ENCODE results near the gene IL1RL2. TPM values are rescaled to one million over a fixed set of nuclear protein-coding genes. Genes with fewer than 3 reads are reported as not detected.
A peak's percentile ranks its signal among the peaks of the same experiment; 100 is the strongest.

Gene IL1RL2
- total RNA-seq, 1 experiment from 2014 or later = 0.11 TPM

GRCh38 chr2:102190430-102191107 lies 3.7 kb downstream of the IL1RL2 start:
- no peak overlapping the region for H3K4me3 ChIP-seq (ENCODE audit: low read length)
- no peak overlapping the region for H3K9ac ChIP-seq (ENCODE audit: low read length)
- peaks cover 14% of the 10 kb centered on the region for H3K4me1 ChIP-seq (ENCODE audit: insufficient read depth, low read length)
- no peaks in the 10 kb centered on the region for H3K9me3 ChIP-seq (ENCODE audit: low read length)
- POLR2A ChIA-PET (ENCODE audit: unreplicated experiment) = no interaction called here
- no peaks in the 10 kb centered on the region for H3K79me2 ChIP-seq (ENCODE audit: low read length)
- CTCF ChIA-PET = no interaction called here
- ATAC-seq (no peak), DNase-seq (no peak)
- intact Hi-C loops (cut with micrococcal nuclease) = no loop called here
- no peaks in the 10 kb centered on the region for H3K36me3 ChIP-seq (ENCODE audit: low read depth, low read length)
- H3K27me3 ChIP-seq (ENCODE audit: low read length) = no peaks in the 10 kb centered on the region
- no peak overlapping the region for H2AFZ ChIP-seq (ENCODE audit: low read length)
- H3K4me2 ChIP-seq (ENCODE audit: low read length) = no peak overlapping the region
- BruUV-seq (replicated peaks) = no TSS peak
- no peaks in the 10 kb centered on the region for H3F3A ChIP-seq (ENCODE audit: low read length, unreplicated experiment)
- H3K27ac ChIP-seq (ENCODE audit: low read length) = no peak overlapping the region
- H4K20me1 ChIP-seq (ENCODE audit: low read length) = no peaks in the 10 kb centered on the region
- TF ChIP-seq EZH2 (IDR thresholded peaks at IDR 0.05; ENCODE audit: low read length, unreplicated experiment) (no peak), EZH2phosphoT487 (IDR thresholded peaks at IDR 0.05; ENCODE audit: borderline replicate concordance, low read length) (no peak)
- no peaks in the 10 kb centered on the region for H3K9me2 ChIP-seq (replicated peaks; ENCODE audit: low read length)

- DNase-seq (no peak), ATAC-seq (no peak)
- ChIA-PET CTCF (no interaction called here), POLR2A (ENCODE audit: unreplicated experiment) (no interaction called here)
- no peak overlapping the region for H3K4me2 ChIP-seq (ENCODE audit: low read length)
- no peak overlapping the region for H2AFZ ChIP-seq (ENCODE audit: low read length)
- intact Hi-C loops (cut with micrococcal nuclease) = no loop called here
- H4K20me1 ChIP-seq (ENCODE audit: low read length) = no peaks in the 10 kb centered on the region
- H3K79me2 ChIP-seq (ENCODE audit: low read length) = no peaks in the 10 kb centered on the region
- H3K9me3 ChIP-seq (ENCODE audit: low read length) = no peaks in the 10 kb centered on the region
- H3F3A ChIP-seq (ENCODE audit: low read length, unreplicated experiment) = no peaks in the 10 kb centered on the region
- peaks cover 14% of the 10 kb centered on the region for H3K4me1 ChIP-seq (ENCODE audit: insufficient read depth, low read length)
- no peak overlapping the region for H3K27ac ChIP-seq (ENCODE audit: low read length)
- no peaks in the 10 kb centered on the region for H3K27me3 ChIP-seq (ENCODE audit: low read length)
- H3K9me2 ChIP-seq (replicated peaks; ENCODE audit: low read length) = no peaks in the 10 kb centered on the region
- H3K9ac ChIP-seq (ENCODE audit: low read length) = no peak overlapping the region
- BruUV-seq (replicated peaks) = no TSS peak
- TF ChIP-seq CTCF (conservative IDR thresholded peaks at IDR 0.05; ENCODE audit: low read depth, low read length) (no peak), EZH2 (IDR thresholded peaks at IDR 0.05; ENCODE audit: low read length, unreplicated experiment) (no peak), EZH2phosphoT487 (IDR thresholded peaks at IDR 0.05; ENCODE audit: borderline replicate concordance, low read length) (no peak)
- no peak overlapping the region for H3K4me3 ChIP-seq (ENCODE audit: low read length)
- no peaks in the 10 kb centered on the region for H3K36me3 ChIP-seq (ENCODE audit: low read depth, low read length)
Observed at GRCh38 chr2:102191501-102191900, 4.7 kb downstream of the IL1RL2 start.

GRCh38 chr2:102193074-102193473 lies 6.3 kb downstream of the IL1RL2 start:
- Histone ChIP-seq H3F3A (ENCODE audit: low read length, unreplicated experiment) (no peaks in the 10 kb centered on the region), H3K4me2 (ENCODE audit: low read length) (peak overlapping the region; percentile 32), H3K9me2 (replicated peaks; ENCODE audit: low read length) (no peaks in the 10 kb centered on the region), H4K20me1 (ENCODE audit: low read length) (no peaks in the 10 kb centered on the region), H3K4me3 (ENCODE audit: low read length) (no peak overlapping the region), H3K27me3 (ENCODE audit: low read length) (no peaks in the 10 kb centered on the region), H3K9me3 (ENCODE audit: low read length) (no peaks in the 10 kb centered on the region), H3K27ac (ENCODE audit: low read length) (no peak overlapping the region), H2AFZ (ENCODE audit: low read length) (peak overlapping the region; percentile 8), H3K79me2 (ENCODE audit: low read length) (no peaks in the 10 kb centered on the region), H3K36me3 (ENCODE audit: low read depth, low read length) (no peaks in the 10 kb centered on the region), H3K4me1 (ENCODE audit: insufficient read depth, low read length) (peaks cover 14% of the 10 kb centered on the region), H3K9ac (ENCODE audit: low read length) (no peak overlapping the region)
- CTCF ChIA-PET = no interaction called here
- DNase-seq (peak; percentile 77), ATAC-seq (peak; percentile 82)
- intact Hi-C loops (cut with micrococcal nuclease) = no loop called here
- no peak for TF ChIP-seq EZH2 (IDR thresholded peaks at IDR 0.05; ENCODE audit: low read length, unreplicated experiment)
- no peak for TF ChIP-seq EZH2phosphoT487 (IDR thresholded peaks at IDR 0.05; ENCODE audit: borderline replicate concordance, low read length)
- no peak for TF ChIP-seq CTCF (conservative IDR thresholded peaks at IDR 0.05; ENCODE audit: low read depth, low read length)
- BruUV-seq (replicated peaks) = no TSS peak
- POLR2A ChIA-PET (ENCODE audit: unreplicated experiment) = interaction anchor here (0.6 kb wide), 1 partner anchor 436 kb away, joined by 15 read pairs; no protein-coding TSS in a partner anchor

Data from PC-3 (cell line).